ENCODE measurements around the gene MED13L.

The MED13L gene

GRCh38 chr12:116161588-116161987 is 115.9 kb downstream of the MED13L start:
- TF ChIP-seq CTCF (IDR thresholded peaks at IDR 0.05; ENCODE audit: low read depth, low read length) = no peak
- H3K9me3 ChIP-seq (ENCODE audit: severe bottlenecking) = no peaks in the 10 kb centered on the region
- no peak for DNase-seq
- H3K27ac ChIP-seq = no peak overlapping the region
- H3K36me3 ChIP-seq = no peaks in the 10 kb centered on the region
- H3K4me3 ChIP-seq (ENCODE audit: low read depth, low read length) = no peak overlapping the region
- no peaks in the 10 kb centered on the region for H3K27me3 ChIP-seq (ENCODE audit: insufficient read depth, low read depth, severe bottlenecking)

- no peak for TF ChIP-seq CTCF (IDR thresholded peaks at IDR 0.05; ENCODE audit: low read depth, low read length)
- no peaks in the 10 kb centered on the region for H3K27me3 ChIP-seq (ENCODE audit: insufficient read depth, low read depth, severe bottlenecking)
- H3K36me3 ChIP-seq = no peaks in the 10 kb centered on the region
- no peak overlapping the region for H3K4me3 ChIP-seq (ENCODE audit: low read depth, low read length)
- no peak for DNase-seq
- no peaks in the 10 kb centered on the region for H3K9me3 ChIP-seq (ENCODE audit: severe bottlenecking)
- H3K27ac ChIP-seq = no peak overlapping the region
Observed at GRCh38 chr12:116160883-116161458, 116.5 kb downstream of the MED13L start.

GRCh38 chr12:116160231-116160630 is 117.3 kb downstream of the MED13L start:
- DNase-seq = no peak

GRCh38 chr12:116159593-116160200 is 117.8 kb downstream of the MED13L start:
- Histone ChIP-seq H3K27ac (no peak overlapping the region), H3K4me3 (ENCODE audit: low read depth, low read length) (no peak overlapping the region), H3K9me3 (ENCODE audit: severe bottlenecking) (no peaks in the 10 kb centered on the region), H3K36me3 (no peaks in the 10 kb centered on the region), H3K27me3 (ENCODE audit: insufficient read depth, low read depth, severe bottlenecking) (no peaks in the 10 kb centered on the region)
- no peak for TF ChIP-seq CTCF (IDR thresholded peaks at IDR 0.05; ENCODE audit: low read depth, low read length)
- DNase-seq = no peak

More at GRCh38 chr12:116160231-116160630, 117.3 kb downstream of the MED13L start:
- no peak for TF ChIP-seq CTCF (IDR thresholded peaks at IDR 0.05; ENCODE audit: low read depth, low read length)
- Histone ChIP-seq H3K27me3 (ENCODE audit: insufficient read depth, low read depth, severe bottlenecking) (no peaks in the 10 kb centered on the region), H3K9me3 (ENCODE audit: severe bottlenecking) (no peaks in the 10 kb centered on the region), H3K27ac (no peak overlapping the region), H3K4me3 (ENCODE audit: low read depth, low read length) (no peak overlapping the region), H3K36me3 (no peaks in the 10 kb centered on the region)

DNA sequence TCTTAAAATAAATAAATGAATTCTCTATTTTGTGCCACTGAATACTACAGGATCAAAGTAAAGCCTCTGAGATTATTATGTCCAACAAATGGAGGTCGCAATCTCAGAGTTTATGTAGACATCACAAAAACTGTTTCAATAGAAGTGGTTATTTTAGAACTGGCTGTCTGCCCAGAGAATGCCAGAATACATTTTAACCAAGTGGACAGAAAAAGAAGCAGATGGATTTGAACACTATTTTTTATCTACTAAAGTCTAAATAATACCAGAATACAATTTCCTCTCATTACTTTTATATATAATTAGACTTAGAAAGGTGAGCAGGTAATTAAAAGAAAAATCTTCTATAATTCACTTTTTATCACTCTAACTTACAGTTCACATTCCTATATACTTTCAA is 118.3 kb downstream of the MED13L start:
- H3K27ac ChIP-seq = no peak overlapping the region
- H3K27me3 ChIP-seq (ENCODE audit: insufficient read depth, low read depth, severe bottlenecking) = no peaks in the 10 kb centered on the region
- H3K9me3 ChIP-seq (ENCODE audit: severe bottlenecking) = no peaks in the 10 kb centered on the region
- TF ChIP-seq CTCF (IDR thresholded peaks at IDR 0.05; ENCODE audit: low read depth, low read length) = no peak
- no peak for DNase-seq
- H3K36me3 ChIP-seq = no peaks in the 10 kb centered on the region
- H3K4me3 ChIP-seq (ENCODE audit: low read depth, low read length) = no peak overlapping the region

DNA sequence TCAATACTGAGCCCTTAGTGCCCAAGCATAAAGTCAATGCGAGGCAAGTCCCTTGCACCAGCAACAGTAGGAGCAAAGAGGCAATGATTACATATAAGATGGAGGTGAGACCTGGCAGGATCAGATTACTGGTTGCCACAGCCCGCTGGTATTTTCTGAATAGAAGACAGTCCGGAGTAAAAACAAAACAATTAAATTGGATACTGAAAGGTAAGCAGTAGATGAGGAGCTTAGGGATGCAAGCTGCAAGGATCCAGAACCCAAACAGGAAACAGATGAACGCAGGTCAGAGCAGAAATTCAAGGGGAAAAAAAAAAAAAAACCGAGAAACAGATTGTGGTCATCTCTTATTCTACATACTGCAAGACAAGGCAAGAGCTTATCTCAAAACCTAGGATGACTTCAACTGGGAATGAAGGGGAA is 119.6 kb downstream of the MED13L start:
- H3K4me3 ChIP-seq (ENCODE audit: low read depth, low read length) = no peak overlapping the region
- no peak for DNase-seq

More for the DNA sequence above, 119.6 kb downstream of the MED13L start:
- no peaks in the 10 kb centered on the region for H3K9me3 ChIP-seq (ENCODE audit: severe bottlenecking)
- no peaks in the 10 kb centered on the region for H3K36me3 ChIP-seq
- no peak for TF ChIP-seq CTCF (IDR thresholded peaks at IDR 0.05; ENCODE audit: low read depth, low read length)
- no peaks in the 10 kb centered on the region for H3K27me3 ChIP-seq (ENCODE audit: insufficient read depth, low read depth, severe bottlenecking)
- H3K27ac ChIP-seq = no peak overlapping the region
